ENCODE results near the gene CCBE1.

Gene CCBE1

DNA sequence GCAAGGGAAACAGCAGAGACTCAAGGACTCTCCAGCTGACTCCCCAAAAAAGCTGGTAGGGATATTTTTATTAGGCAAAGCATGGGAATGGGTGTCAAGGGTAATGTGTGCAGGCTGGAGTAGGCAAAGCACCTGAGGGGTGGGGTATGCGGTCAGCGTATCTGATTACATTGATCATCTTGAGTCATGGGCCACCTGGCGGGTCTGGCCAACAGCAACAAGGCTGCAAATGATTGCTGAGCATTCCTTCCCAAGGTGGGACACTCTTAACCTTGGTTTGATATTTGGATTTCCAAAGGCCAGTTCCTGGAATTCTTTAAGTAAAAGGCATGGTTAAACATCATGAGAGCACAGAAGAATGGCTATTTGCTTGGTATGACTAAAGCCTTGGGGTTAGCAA lies 32.6 kb upstream of the CCBE1 start:
- ChIA-PET CTCF (interaction anchor here (1.3 to 1.5 kb wide), 2 partner anchors 11 to 33 kb away, joined by 3 to 4 read pairs; partner anchors contain the start of gene CCBE1), POLR2A (interaction anchor here (0.6 kb wide), 1 partner anchor 10 kb away, joined by 3 read pairs; no protein-coding TSS in a partner anchor)
- H3K4me3 ChIP-seq (ENCODE audit: low read depth, low read length) = no peak overlapping the region
- TF ChIP-seq, protein P1, sequence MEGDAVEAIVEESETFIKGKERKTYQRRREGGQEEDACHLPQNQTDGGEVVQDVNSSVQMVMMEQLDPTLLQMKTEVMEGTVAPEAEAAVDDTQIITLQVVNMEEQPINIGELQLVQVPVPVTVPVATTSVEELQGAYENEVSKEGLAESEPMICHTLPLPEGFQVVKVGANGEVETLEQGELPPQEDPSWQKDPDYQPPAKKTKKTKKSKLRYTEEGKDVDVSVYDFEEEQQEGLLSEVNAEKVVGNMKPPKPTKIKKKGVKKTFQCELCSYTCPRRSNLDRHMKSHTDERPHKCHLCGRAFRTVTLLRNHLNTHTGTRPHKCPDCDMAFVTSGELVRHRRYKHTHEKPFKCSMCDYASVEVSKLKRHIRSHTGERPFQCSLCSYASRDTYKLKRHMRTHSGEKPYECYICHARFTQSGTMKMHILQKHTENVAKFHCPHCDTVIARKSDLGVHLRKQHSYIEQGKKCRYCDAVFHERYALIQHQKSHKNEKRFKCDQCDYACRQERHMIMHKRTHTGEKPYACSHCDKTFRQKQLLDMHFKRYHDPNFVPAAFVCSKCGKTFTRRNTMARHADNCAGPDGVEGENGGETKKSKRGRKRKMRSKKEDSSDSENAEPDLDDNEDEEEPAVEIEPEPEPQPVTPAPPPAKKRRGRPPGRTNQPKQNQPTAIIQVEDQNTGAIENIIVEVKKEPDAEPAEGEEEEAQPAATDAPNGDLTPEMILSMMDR (IDR thresholded peaks at IDR 0.05; ENCODE audit: insufficient read depth, low read length, missing control alignments) = no peak
- no peak for DNase-seq (ENCODE audit: low read depth, low spot score)

- ChIA-PET CTCF (interaction anchor here (0.7 to 1.2 kb wide), 2 partner anchors 32 to 97 kb away, joined by 3 to 4 read pairs; partner anchors contain the start of gene CCBE1), POLR2A (no interaction called here)
- TF ChIP-seq, protein P1 (IDR thresholded peaks at IDR 0.05; ENCODE audit: insufficient read depth, low read length, missing control alignments) = no peak
- H3K4me3 ChIP-seq (ENCODE audit: low read depth, low read length) = no peak overlapping the region
- DNase-seq (ENCODE audit: low read depth, low spot score) = no peak
Observed at GRCh38 chr18:59728816-59729215, 31.6 kb upstream of the CCBE1 start.

- ChIA-PET CTCF (interaction anchor here (1.2 to 2.6 kb wide), 4 partner anchors 23 to 94 kb away, joined by 3 to 17 read pairs (median 6); partner anchors contain the start of gene CCBE1), POLR2A (no interaction called here)
- TF ChIP-seq, protein P1 (IDR thresholded peaks at IDR 0.05; ENCODE audit: insufficient read depth, low read length, missing control alignments) = no peak
- no peak for DNase-seq (ENCODE audit: low read depth, low spot score)
- H3K4me3 ChIP-seq (ENCODE audit: low read depth, low read length) = no peak overlapping the region
Observed at GRCh38 chr18:59725142-59725541, 27.9 kb upstream of the CCBE1 start.

DNA sequence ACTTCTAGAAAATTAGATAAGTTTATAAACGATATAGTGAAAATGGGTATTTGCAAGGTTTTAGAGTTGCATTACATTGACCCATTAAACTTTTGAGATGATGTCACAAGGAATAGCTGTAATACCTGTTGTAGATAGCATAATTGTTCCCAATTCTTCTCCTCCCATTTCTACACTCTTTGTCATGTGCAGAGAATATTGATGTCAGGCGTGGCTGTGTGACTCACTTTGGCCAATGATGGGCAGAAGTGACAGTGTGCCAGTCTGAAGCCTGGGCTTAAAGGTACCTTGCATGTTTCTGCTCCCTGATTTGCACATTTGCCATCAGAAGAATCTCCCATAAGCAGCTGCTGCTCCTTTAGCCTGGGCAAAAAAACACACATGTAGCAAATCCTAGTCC lies 26.9 kb upstream of the CCBE1 start:
- no peak for DNase-seq (ENCODE audit: low read depth, low spot score)
- ChIA-PET CTCF (interaction anchor here (1.0 to 2.6 kb wide), 4 partner anchors 19 to 93 kb away, joined by 3 to 17 read pairs (median 6); partner anchors contain the start of gene CCBE1), POLR2A (no interaction called here)
- no peak overlapping the region for H3K4me3 ChIP-seq (ENCODE audit: low read depth, low read length)
- TF ChIP-seq, protein P1 (IDR thresholded peaks at IDR 0.05; ENCODE audit: insufficient read depth, low read length, missing control alignments) = no peak

DNA sequence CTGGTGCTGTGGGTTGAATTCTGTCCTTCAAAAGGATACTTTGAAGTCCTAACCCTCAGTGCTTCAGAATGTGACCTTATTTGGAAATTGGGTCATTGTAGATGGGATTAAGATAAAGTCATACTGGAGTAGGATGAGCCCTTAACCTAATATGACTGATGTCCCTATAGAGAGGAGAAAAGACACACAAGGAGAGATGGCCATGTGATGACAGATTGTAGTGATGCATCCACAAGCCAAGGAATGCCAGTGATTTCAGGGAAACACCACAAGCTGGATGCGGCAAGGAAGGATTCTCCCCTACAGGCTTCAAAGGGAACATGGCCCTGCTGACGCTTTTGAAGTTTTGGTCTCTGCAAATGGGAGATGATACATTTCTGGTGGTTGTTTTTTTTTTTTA lies 24.7 kb upstream of the CCBE1 start:
- no peak overlapping the region for H3K4me3 ChIP-seq (ENCODE audit: low read depth, low read length)
- no peak for DNase-seq (ENCODE audit: low read depth, low spot score)
- ChIA-PET CTCF (interaction anchor here (1.2 to 5.2 kb wide), 4 partner anchors 24 to 101 kb away, joined by 3 to 42 read pairs (median 13); partner anchors contain the start of gene CCBE1), POLR2A (no interaction called here)
- TF ChIP-seq, protein P1 (IDR thresholded peaks at IDR 0.05; ENCODE audit: insufficient read depth, low read length, missing control alignments) = no peak

GRCh38 chr18:59721211-59721610 lies 24.0 kb upstream of the CCBE1 start:
- no peak for DNase-seq (ENCODE audit: low read depth, low spot score)
- POLR2A ChIA-PET = no interaction called here
- CTCF ChIA-PET = interaction anchor here (0.6 to 5.2 kb wide), 5 partner anchors 24 to 839 kb away, joined by 3 to 42 read pairs (median 4); partner anchors contain the start of gene CCBE1
- no peak overlapping the region for H3K4me3 ChIP-seq (ENCODE audit: low read depth, low read length)
- TF ChIP-seq, protein P1 (IDR thresholded peaks at IDR 0.05; ENCODE audit: insufficient read depth, low read length, missing control alignments) = no peak

Measured in AG04449 (cell line).